Tibial artery (tissue), 4 donors: ENCODE measurements around the gene TOMM40L.
"Not testable (repeated sequence)": the region's sequence is repeated elsewhere in the genome, so short reads cannot be mapped to it uniquely, and the experiment has no call there.

Source experiments
- DNase-seq, 2 donors: peaks; one replicate each; pipeline ENCODE4 v3.0.0-alpha.2; 2019
- H3K27ac ChIP-seq, 2 donors: fragments of 200-600 bp; sonication (generic) in 1 of 2; 1 replicate in 1 of 2; 2 replicates in 1 of 2; pipeline ENCODE4 v1.5.1; 2018 to 2019; ENCODE audit warnings: mild to moderate bottlenecking in 1 of 2
- H3K27me3 ChIP-seq, 2 donors: fragments of 200-600 bp; sonication (generic) in 1 of 2; one replicate each; pipeline versions ENCODE4 v1.5.1 to v1.6.0; 2016 to 2019
- H3K36me3 ChIP-seq, 3 donors: fragments of 200-600 bp; sonication (generic) in 2 of 3; one replicate each; pipeline ENCODE4 v1.5.1; 2016 to 2019; ENCODE audit warnings: mild to moderate bottlenecking in 2 of 3
- H3K4me1 ChIP-seq, 4 donors: fragments of 200-600 bp; sonication (generic) in 2 of 4; 1 replicate in 3 of 4; 2 replicates in 1 of 4; pipeline ENCODE4 v1.5.1; 2016 to 2019
- H3K4me3 ChIP-seq, 2 donors: fragments of 200-600 bp; sonication (generic) in 1 of 2; 1 replicate in 1 of 2; 2 replicates in 1 of 2; pipeline ENCODE4 v1.5.1; 2018 to 2019; ENCODE audit warnings: mild to moderate bottlenecking in 2 of 2
- H3K9me3 ChIP-seq, 3 donors: fragments of 200-600 bp; sonication (generic) in 1 of 3; one replicate each; pipeline ENCODE4 v1.5.1; 2016 to 2019
- intact Hi-C: fragments of 100-400 bp; cut with DNase I; formaldehyde crosslinking; loops from one replicate; pipeline ENCODE4 v1.15.0; 2023; ENCODE audit warnings: low total_unique reads
- TF ChIP-seq, protein P1 (sequence below), 2 experiments: fragments of 200-600 bp in 1 of 2; fragments of 450-650 bp in 1 of 2; IDR thresholded peaks; one replicate each; pipeline ENCODE4 v1.5.1; 2017 to 2019; ENCODE audit warnings: antibody characterized with exemption in 2 of 2, mild to moderate bottlenecking in 1 of 2, moderate library complexity in 1 of 2

TOMM40L gene

DNA sequence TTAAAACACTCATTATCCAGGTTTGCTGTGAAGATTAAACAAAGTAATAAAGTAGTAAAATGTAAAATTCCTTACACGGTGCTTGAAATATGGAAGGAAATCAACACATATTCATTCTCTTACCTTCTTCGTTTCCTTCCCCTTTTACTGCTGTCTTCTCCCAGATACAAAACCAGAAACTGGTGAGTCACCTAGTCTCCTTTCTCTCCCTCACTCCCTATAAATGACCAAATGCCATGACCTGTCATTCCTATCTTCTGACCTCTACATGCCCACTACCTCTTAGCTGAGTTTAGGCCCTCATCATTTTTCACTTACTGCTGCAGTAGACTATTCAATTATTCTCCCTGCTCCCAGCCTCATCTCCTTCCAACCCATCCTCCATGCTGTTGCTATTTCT is 16.5 kb downstream of the TOMM40L start:
- Histone ChIP-seq H3K27me3 (peaks cover 0 to 9% of the 10 kb centered on the region in 2 donors), H3K36me3 (no peaks in the 10 kb centered on the region), H3K4me1 (no peaks in the 10 kb centered on the region), H3K27ac (no peak overlapping the region), H3K4me3 (no peak overlapping the region), H3K9me3 (no peaks in the 10 kb centered on the region)
- DNase-seq, result no peak
- intact Hi-C loops, result no loop called here
- TF ChIP-seq, protein P1, sequence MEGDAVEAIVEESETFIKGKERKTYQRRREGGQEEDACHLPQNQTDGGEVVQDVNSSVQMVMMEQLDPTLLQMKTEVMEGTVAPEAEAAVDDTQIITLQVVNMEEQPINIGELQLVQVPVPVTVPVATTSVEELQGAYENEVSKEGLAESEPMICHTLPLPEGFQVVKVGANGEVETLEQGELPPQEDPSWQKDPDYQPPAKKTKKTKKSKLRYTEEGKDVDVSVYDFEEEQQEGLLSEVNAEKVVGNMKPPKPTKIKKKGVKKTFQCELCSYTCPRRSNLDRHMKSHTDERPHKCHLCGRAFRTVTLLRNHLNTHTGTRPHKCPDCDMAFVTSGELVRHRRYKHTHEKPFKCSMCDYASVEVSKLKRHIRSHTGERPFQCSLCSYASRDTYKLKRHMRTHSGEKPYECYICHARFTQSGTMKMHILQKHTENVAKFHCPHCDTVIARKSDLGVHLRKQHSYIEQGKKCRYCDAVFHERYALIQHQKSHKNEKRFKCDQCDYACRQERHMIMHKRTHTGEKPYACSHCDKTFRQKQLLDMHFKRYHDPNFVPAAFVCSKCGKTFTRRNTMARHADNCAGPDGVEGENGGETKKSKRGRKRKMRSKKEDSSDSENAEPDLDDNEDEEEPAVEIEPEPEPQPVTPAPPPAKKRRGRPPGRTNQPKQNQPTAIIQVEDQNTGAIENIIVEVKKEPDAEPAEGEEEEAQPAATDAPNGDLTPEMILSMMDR (IDR thresholded peaks at IDR 0.05), result no peak

GRCh38 chr1:161244888-161245287 is 19.0 kb downstream of the TOMM40L start:
- no peak for DNase-seq
- no peak overlapping the region for H3K27ac ChIP-seq
- no peaks in the 10 kb centered on the region for H3K4me1 ChIP-seq
- peaks cover 0 to 1% of the 10 kb centered on the region in 2 donors for H3K27me3 ChIP-seq
- H3K4me3 ChIP-seq, result no peak overlapping the region
- H3K9me3 ChIP-seq, result no peaks in the 10 kb centered on the region
- TF ChIP-seq, protein P1 (IDR thresholded peaks at IDR 0.05), result no peak
- intact Hi-C loops, result no loop called here
- H3K36me3 ChIP-seq, result no peaks in the 10 kb centered on the region

DNA sequence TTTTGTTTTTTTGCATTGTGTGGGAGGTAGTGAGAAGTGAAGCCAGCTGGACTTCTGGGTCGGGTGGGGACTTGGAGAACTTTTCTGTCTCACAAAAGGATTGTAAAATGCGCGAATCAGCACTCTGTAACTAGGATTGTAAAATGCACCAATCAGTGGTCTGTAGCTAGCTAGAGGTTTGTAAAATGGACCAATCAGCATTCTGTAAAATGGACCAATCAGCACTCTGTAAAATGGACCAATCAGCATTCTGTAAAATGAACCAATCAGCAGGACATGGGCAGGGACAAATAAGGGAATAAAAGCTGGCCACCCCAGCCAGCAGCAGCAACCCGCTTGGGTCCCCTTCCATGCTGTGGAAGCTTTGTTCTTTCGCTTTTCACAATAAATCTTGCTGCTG is 24.2 kb downstream of the TOMM40L start:
- not testable (repeated sequence) for DNase-seq

DNA sequence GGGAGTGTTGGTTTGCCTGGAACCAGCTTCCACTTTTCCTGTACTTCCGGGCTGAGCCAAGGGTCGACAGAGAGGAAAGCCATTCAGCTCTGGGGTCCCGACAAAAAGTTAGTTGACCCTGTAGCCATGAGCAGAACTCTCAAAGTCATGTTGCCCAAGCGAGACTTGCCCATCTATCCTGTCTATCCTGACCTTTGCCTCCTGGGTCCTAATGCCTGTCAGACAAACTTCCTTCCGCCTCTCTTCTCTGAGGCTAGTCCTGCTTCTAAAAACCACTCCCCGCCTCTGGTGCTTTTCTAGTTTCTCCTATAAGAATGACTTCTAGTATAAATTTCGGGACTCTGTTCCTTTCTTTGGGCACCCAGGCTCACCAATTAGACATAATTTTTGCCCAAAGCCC is 25.0 kb downstream of the TOMM40L start:
- Histone ChIP-seq H3K4me3 (no peak overlapping the region), H3K36me3 (no peaks in the 10 kb centered on the region), H3K9me3 (peaks cover 0 to 6% (median 0%) of the 10 kb centered on the region in 3 donors), H3K27me3 (peaks cover 0 to 2% of the 10 kb centered on the region in 2 donors), H3K4me1 (no peaks in the 10 kb centered on the region), H3K27ac (no peak overlapping the region)
- intact Hi-C loops, result no loop called here
- DNase-seq, result no peak
- TF ChIP-seq, protein P1 (IDR thresholded peaks at IDR 0.05), result no peak

More for the DNA sequence above, 24.2 kb downstream of the TOMM40L start:
- H3K36me3 ChIP-seq, H3K27ac ChIP-seq, H3K4me1 ChIP-seq, H3K9me3 ChIP-seq, H3K27me3 ChIP-seq, intact Hi-C loops, H3K4me3 ChIP-seq: not testable (repeated sequence)

DNA sequence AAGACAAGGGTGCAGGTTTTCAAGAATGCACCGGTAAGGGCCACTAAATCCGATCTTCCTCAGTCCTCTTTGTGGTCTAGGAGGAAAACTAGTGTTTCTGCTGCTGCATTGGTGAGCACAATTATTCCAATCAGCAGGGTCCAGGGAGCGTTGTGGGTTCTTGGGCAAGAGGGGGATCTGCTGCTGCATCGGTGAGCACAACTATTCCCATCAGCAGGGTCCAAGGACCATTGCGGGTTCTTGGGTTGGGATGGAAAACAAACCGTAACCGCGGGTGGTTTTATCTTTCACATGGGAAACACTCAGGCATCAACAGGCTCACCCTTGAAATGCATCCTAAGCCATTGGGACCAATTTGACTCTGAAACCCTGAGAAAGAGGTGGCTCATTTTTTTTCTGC is 25.7 kb downstream of the TOMM40L start:
- peaks cover 0 to 6% (median 2%) of the 10 kb centered on the region in 3 donors for H3K9me3 ChIP-seq
- TF ChIP-seq, protein P1 (IDR thresholded peaks at IDR 0.05), result no peak
- H3K4me3 ChIP-seq, result no peak overlapping the region
- H3K27ac ChIP-seq, result no peak overlapping the region
- no peak for DNase-seq
- H3K27me3 ChIP-seq, result peaks cover 0 to 3% of the 10 kb centered on the region in 2 donors
- intact Hi-C loops, result no loop called here
- no peaks in the 10 kb centered on the region for H3K4me1 ChIP-seq
- H3K36me3 ChIP-seq, result no peaks in the 10 kb centered on the region

GRCh38 chr1:161255302-161255701 is 29.4 kb downstream of the TOMM40L start:
- Histone ChIP-seq H3K27me3 (peaks cover 0 to 39% of the 10 kb centered on the region in 2 donors), H3K4me1 (peaks cover 0 to 10% (median 6%) of the 10 kb centered on the region in 4 donors), H3K9me3 (peaks cover 0 to 14% (median 12%) of the 10 kb centered on the region in 3 donors)
- H3K27ac ChIP-seq, H3K36me3 ChIP-seq, H3K4me3 ChIP-seq, intact Hi-C loops, DNase-seq: not testable (repeated sequence)

DNA sequence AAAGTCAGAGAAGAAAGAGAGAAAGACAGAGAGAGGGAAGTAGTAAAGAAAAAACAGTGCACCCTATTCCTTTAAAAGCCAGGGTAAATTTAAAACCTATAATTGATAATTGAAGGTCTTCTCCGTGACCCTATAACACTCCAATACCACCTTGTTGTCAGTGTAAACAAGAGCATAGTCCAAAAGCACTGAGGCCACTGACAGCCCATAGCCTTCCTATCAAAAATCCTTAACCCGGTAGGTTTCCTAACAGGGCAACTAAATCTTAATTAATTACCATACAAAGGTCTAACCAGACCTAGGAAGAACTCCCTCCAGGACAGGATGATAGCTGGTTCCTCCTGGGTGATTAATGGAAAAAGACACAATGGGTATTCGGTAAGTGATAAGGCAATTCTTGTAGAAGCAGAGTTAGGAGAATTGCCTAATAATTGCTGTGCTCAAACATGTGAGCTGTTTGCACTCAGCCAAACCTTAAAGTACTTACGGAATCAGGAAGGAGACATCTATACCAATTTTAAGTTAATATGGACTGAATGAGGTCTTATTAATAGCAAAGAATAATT is 30.2 kb downstream of the TOMM40L start:
- H3K4me3 ChIP-seq, intact Hi-C loops: not testable (repeated sequence)
- H3K27me3 ChIP-seq, result peaks cover 0 to 47% of the 10 kb centered on the region in 2 donors

GRCh38 chr1:161257109-161257508 is 31.2 kb downstream of the TOMM40L start:
- intact Hi-C loops, H3K36me3 ChIP-seq, DNase-seq, H3K27ac ChIP-seq, H3K4me3 ChIP-seq: not testable (repeated sequence)
- Histone ChIP-seq H3K9me3 (peaks cover 0 to 12% (median 10%) of the 10 kb centered on the region in 3 donors), H3K27me3 (peaks cover 0 to 54% of the 10 kb centered on the region in 2 donors), H3K4me1 (peaks cover 0 to 10% (median 6%) of the 10 kb centered on the region in 4 donors)

More for the DNA sequence above, 30.2 kb downstream of the TOMM40L start:
- H3K36me3 ChIP-seq, H3K27ac ChIP-seq, DNase-seq: not testable (repeated sequence)
- Histone ChIP-seq H3K4me1 (peaks cover 0 to 10% (median 6%) of the 10 kb centered on the region in 4 donors), H3K9me3 (peaks cover 0 to 12% (median 10%) of the 10 kb centered on the region in 3 donors)
